ENCODE measurements around the gene ZNF214. TPM values are rescaled to one million over a fixed set of nuclear protein-coding genes. Genes with fewer than 3 reads are reported as not detected.
"Not testable (repeated sequence)": the region's sequence is repeated elsewhere in the genome, so short reads cannot be mapped to it uniquely, and the experiment has no call there.

Gene ZNF214
- total RNA-seq, 1 donor from 2014 or later = 3.7 TPM

DNA sequence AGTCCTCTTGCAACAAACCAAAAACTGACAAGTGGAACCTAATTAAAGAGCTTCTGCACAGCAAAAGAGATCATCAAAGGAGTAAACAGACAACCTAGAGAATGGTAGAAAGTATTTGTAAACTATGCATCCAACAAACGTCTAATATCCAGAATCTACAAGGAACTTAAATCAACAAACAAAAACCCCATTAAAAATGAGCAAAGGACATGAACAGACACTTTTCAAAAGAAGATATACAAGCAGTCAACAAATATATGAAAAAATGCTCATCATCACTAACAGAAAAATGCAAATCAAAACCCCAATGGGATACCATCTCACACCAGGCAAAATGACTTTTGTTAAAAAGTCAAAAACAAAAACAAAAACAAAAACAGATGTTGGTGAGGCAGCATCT lies 33.7 kb downstream of the ZNF214 start:
- DNase-seq = no peak

- no peak for DNase-seq
Measured at GRCh38 chr11:6979365-6979764, 40.8 kb downstream of the ZNF214 start.

DNA sequence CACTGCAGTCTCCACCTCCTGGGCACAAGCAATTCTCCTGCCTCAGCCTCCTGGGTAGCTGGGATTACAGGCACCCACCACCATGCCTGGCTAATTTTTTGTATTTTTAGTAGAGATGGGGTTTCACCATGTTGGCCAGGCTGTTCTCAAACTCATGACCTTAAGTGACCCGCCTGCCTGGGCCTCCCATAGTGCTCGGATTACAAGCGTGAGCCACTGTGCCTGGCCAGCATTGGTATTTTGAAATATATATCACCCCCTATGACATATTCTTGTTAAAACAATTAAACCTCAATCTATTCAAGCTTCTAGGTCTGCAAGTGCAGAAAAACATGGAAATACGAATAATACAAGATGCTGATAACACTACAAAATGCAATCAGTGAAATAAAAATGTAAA lies 50.3 kb downstream of the ZNF214 start:
- DNase-seq = not testable (repeated sequence)

DNA sequence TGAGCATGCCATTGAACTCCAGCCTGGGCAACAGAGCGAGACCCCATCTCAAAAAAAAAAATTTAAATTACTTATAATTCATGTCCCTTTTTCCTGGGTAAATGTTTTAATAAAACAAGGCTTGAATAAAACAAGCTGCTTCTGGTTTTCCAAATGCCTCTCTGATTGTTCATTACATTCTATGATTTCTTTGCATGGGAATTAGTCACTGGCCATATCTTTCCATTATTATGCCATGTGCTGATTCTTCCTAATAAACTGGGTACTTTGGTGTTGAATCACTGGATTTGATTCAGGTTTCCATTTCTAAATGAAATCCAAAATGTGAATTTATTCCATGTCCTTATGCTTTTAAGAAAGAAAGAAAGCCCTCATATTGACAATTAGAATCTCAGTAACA lies 51.3 kb downstream of the ZNF214 start:
- no peak for DNase-seq

- no peak for DNase-seq
Measured at GRCh38 chr11:6962673-6963072, 57.5 kb downstream of the ZNF214 start.

GRCh38 chr11:6962141-6962540 lies 58.0 kb downstream of the ZNF214 start:
- no peak for DNase-seq

DNA sequence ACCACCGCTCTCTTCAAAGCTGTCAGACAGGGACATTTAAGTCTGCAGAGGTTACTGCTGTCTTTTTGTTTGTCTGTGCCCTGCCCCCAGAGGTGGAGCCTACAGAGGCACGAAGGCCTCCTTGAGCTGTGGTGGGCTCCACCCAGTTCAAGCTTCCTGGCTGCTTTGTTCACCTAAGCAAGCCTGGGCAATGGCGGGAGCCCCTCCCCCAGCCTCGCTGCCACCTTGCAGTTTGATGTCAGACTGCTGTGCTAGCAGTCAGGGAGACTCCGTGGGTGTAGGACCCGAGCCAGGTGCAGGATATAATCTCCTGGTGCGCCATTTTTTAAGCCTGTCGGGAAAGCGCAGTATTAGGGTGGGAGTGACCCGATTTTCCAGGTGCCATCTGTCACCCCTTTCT lies 65.9 kb downstream of the ZNF214 start:
- DNase-seq = not testable (repeated sequence)

Other genes starting within 250 kb of the ZNF214 start
- gene OR2AG2, start 248.4 kb downstream of the ZNF214 start, total RNA-seq = not detected
- gene OR2AG1, start 237.3 kb downstream of the ZNF214 start, total RNA-seq = not detected
- 0.10 TPM for gene OR6A2, start 220.7 kb downstream of the ZNF214 start, total RNA-seq
- gene OR10A5, start 174.7 kb downstream of the ZNF214 start, total RNA-seq = not detected
- not detected for gene OR10A2, start 157.3 kb downstream of the ZNF214 start, total RNA-seq
- gene OR10A4, start 143.7 kb downstream of the ZNF214 start, total RNA-seq = not detected
- not detected for gene OR2D2, start 127.8 kb downstream of the ZNF214 start, total RNA-seq
- gene OR2D3, start 99.3 kb downstream of the ZNF214 start, total RNA-seq = not detected
- gene ZNF215, start 93.9 kb downstream of the ZNF214 start, total RNA-seq = 0.51 TPM
- 0.21 TPM for gene NLRP14, start 133 bp upstream of the ZNF214 start, total RNA-seq
- not detected for gene RBMXL2, start 68.7 kb upstream of the ZNF214 start, total RNA-seq
- 0.92 TPM for gene SYT9, start 231.6 kb upstream of the ZNF214 start, total RNA-seq

Data from tongue (tissue), 2 donors.